MM.1S (cell line): Measurements from ENCODE around the gene AP1M1.

Experiments
- DNase-seq: peaks from one replicate; pipeline ENCODE4 v3.0.0-alpha.2; 2015
- H2AFZ ChIP-seq: fragments of 300-600 bp; sonication (generic); 2 replicates; pipeline ENCODE4 v1.6.0; 2016; ENCODE audit warnings: antibody characterized with exemption, low read length
- H3F3A ChIP-seq: fragments of 300-600 bp; sonication (generic); 2 replicates; pipeline ENCODE4 v1.6.1; 2016; ENCODE audit warnings: mild to moderate bottlenecking, antibody characterized with exemption, low read length, moderate library complexity, mixed read lengths; ENCODE audit not compliant: insufficient read depth
- H3K27ac ChIP-seq: fragments of 300-600 bp; sonication (generic); 2 replicates; pipeline ENCODE4 v1.5.1; 2016; ENCODE audit warnings: mild to moderate bottlenecking, low read length
- H3K27me3 ChIP-seq: fragments of 300-600 bp; sonication (generic); replicated peaks from 2 replicates; pipeline ENCODE4 v1.6.0; 2016; ENCODE audit warnings: low read length; ENCODE audit not compliant: insufficient read depth
- H3K36me3 ChIP-seq: fragments of 300-600 bp; sonication (generic); replicated peaks from 2 replicates; pipeline ENCODE4 v1.6.1; 2016; ENCODE audit warnings: mild to moderate bottlenecking, low read length, mixed read lengths; ENCODE audit not compliant: insufficient read depth
- H3K4me1 ChIP-seq: fragments of 300-600 bp; sonication (generic); 2 replicates; pipeline ENCODE4 v1.6.1; 2016; ENCODE audit warnings: low read length, mixed read lengths
- H3K4me2 ChIP-seq: fragments of 300-600 bp; sonication (generic); 2 replicates; pipeline ENCODE4 v1.6.0; 2016; ENCODE audit warnings: low read depth, low read length
- H3K4me3 ChIP-seq: fragments of 300-600 bp; sonication (generic); 2 replicates; pipeline ENCODE4 v1.5.1; 2016; ENCODE audit warnings: low read length, mixed read lengths
- H3K79me2 ChIP-seq: fragments of 300-600 bp; sonication (generic); 2 replicates; pipeline ENCODE4 v1.6.1; 2016; ENCODE audit warnings: mixed run types, low read length, mixed read lengths
- H3K9ac ChIP-seq: fragments of 300-600 bp; sonication (generic); 2 replicates; pipeline ENCODE4 v1.6.1; 2016; ENCODE audit warnings: low read length, mixed read lengths
- H3K9me2 ChIP-seq: fragments of 300-600 bp; sonication (generic); replicated peaks from 2 replicates; pipeline ENCODE4 v1.6.1; 2016; ENCODE audit warnings: mild to moderate bottlenecking, low read length, mixed read lengths; ENCODE audit not compliant: insufficient read depth
- H3K9me3 ChIP-seq: fragments of 300-600 bp; sonication (generic); replicated peaks from 2 replicates; pipeline ENCODE4 v1.6.1; 2016; ENCODE audit warnings: mild to moderate bottlenecking, low read length, mixed read lengths; ENCODE audit not compliant: insufficient read depth
- H4K20me1 ChIP-seq: fragments of 300-600 bp; sonication (generic); 2 replicates; pipeline ENCODE4 v1.6.1; 2016; ENCODE audit warnings: mild to moderate bottlenecking, low read length, moderate library complexity, mixed read lengths; ENCODE audit not compliant: insufficient read depth
- EZH2 ChIP-seq: fragments of 300-600 bp; sonication (generic); optimal IDR thresholded peaks from 2 replicates; pipeline ENCODE3; 2017; ENCODE audit warnings: low read depth, mild to moderate bottlenecking, antibody characterized with exemption, low read length, mixed read lengths
- EZH2phosphoT487 ChIP-seq: fragments of 300-600 bp; sonication (generic); IDR thresholded peaks from 2 replicates; pipeline ENCODE4 v1.6.1; 2018; ENCODE audit warnings: antibody characterized with exemption, low read length
- TF ChIP-seq, protein P1 (sequence below): fragments of 300-600 bp; sonication (generic); IDR thresholded peaks from 2 replicates; pipeline ENCODE4 v1.5.1; 2016; ENCODE audit warnings: antibody characterized with exemption, low read length, mixed read lengths

Gene AP1M1

DNA sequence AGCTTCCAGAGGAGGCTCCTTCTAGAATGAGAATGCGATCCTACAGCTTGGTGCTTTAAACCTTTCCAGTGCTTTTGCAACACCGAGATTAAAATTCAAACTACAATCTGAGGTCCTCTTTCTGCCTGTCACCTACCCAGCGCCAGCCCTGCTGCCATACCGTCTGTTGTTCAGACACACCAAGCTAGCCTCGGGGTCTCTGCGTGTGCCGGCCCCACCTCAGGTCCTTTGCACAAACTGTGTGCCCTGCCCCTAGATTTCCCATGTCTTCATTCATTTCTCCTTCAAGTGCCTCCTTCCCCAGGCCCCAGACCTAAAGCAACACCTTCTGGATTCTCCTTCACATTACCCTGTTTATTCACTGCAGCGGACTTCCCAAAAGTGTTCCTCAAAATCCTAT lies 43.2 kb upstream of the AP1M1 start:
- H3K36me3 ChIP-seq = peaks cover 39% of the 10 kb centered on the region
- no peak for DNase-seq
- H3K4me3 ChIP-seq = no peak overlapping the region; the same call in 1 of the 2 replicates
- peak overlapping the region; percentile 99 for H3K27ac ChIP-seq
- peaks cover 55% of the 10 kb centered on the region for H3K79me2 ChIP-seq
- H3K4me1 ChIP-seq = peaks cover 57% of the 10 kb centered on the region
- no peaks in the 10 kb centered on the region for H3K9me2 ChIP-seq
- peak overlapping the region; percentile 64 for H3K9ac ChIP-seq
- peak overlapping the region; percentile 38 for H3K4me2 ChIP-seq
- peaks cover 87% of the 10 kb centered on the region for H3F3A ChIP-seq
- no peaks in the 10 kb centered on the region for H4K20me1 ChIP-seq
- H3K9me3 ChIP-seq = no peaks in the 10 kb centered on the region
- H3K27me3 ChIP-seq = no peaks in the 10 kb centered on the region
- H2AFZ ChIP-seq = no peak overlapping the region
- TF ChIP-seq, protein P1, sequence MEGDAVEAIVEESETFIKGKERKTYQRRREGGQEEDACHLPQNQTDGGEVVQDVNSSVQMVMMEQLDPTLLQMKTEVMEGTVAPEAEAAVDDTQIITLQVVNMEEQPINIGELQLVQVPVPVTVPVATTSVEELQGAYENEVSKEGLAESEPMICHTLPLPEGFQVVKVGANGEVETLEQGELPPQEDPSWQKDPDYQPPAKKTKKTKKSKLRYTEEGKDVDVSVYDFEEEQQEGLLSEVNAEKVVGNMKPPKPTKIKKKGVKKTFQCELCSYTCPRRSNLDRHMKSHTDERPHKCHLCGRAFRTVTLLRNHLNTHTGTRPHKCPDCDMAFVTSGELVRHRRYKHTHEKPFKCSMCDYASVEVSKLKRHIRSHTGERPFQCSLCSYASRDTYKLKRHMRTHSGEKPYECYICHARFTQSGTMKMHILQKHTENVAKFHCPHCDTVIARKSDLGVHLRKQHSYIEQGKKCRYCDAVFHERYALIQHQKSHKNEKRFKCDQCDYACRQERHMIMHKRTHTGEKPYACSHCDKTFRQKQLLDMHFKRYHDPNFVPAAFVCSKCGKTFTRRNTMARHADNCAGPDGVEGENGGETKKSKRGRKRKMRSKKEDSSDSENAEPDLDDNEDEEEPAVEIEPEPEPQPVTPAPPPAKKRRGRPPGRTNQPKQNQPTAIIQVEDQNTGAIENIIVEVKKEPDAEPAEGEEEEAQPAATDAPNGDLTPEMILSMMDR = no peak
- TF ChIP-seq EZH2 = no peak
- TF ChIP-seq EZH2phosphoT487 = no peak

DNA sequence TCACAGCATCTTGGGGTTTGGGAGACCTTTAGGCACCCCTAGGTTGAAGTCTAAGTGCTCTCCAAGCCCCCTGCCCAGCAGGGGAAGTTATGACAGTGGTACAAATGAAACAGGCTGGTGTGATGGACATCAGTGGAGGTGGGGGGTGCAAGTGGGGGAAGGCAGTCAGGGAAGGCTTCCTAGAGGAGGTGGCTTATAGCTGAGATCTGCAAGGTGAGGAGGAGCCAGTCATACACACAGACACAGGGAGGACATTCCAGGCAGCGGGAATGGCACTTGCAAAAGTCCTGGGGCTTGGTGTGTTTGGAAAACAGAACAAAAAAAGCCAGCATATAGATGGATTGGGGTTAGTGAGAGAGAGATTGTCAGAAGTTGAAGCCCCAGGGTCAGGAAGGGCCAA lies 42.6 kb upstream of the AP1M1 start:
- Histone ChIP-seq H3K9me3 (no peaks in the 10 kb centered on the region), H3K79me2 (peaks cover 49% of the 10 kb centered on the region), H3K9me2 (no peaks in the 10 kb centered on the region), H3K4me1 (peaks cover 52% of the 10 kb centered on the region), H3K27me3 (no peaks in the 10 kb centered on the region), H3F3A (peaks cover 87% of the 10 kb centered on the region), H2AFZ (no peak overlapping the region), H3K4me2 (peak overlapping the region; percentile 38), H3K36me3 (peaks cover 39% of the 10 kb centered on the region), H3K27ac (peak overlapping the region; percentile 99), H3K9ac (peak overlapping the region; percentile 64), H3K4me3 (peak overlapping the region; percentile 2; the same call in 1 of the 2 replicates), H4K20me1 (no peaks in the 10 kb centered on the region)
- no peak for DNase-seq
- TF ChIP-seq, protein P1 = no peak
- TF ChIP-seq EZH2phosphoT487 (no peak), EZH2 (no peak)

DNA sequence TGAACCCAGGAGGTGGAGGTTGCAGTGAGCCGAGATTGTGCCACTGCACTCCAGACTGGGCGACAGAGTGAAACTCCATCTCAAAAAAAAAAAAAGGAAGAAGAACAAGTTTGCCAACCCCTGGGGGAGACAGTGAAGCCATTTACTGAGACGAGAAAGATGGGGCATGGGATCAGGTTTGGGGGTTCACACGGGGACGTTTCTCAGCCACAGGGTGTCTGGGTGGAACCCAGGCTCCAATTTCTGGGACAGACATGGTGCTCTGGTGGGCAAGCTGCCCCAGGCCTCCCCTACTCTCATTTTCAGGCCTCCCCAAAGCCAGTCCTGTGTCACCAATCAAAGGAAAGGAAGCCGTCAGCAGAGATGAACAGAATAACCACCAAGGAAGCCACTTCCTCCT lies 40.8 kb upstream of the AP1M1 start:
- H3K4me1 ChIP-seq = peaks cover 56% of the 10 kb centered on the region
- no peaks in the 10 kb centered on the region for H3K9me2 ChIP-seq
- peaks cover 31% of the 10 kb centered on the region for H3K79me2 ChIP-seq
- no peaks in the 10 kb centered on the region for H3K27me3 ChIP-seq
- TF ChIP-seq, protein P1 = no peak
- no peak for TF ChIP-seq EZH2phosphoT487
- TF ChIP-seq EZH2 = no peak
- no peak for DNase-seq
- no peak overlapping the region for H3K9ac ChIP-seq
- peaks cover 33% of the 10 kb centered on the region for H3K36me3 ChIP-seq
- no peak overlapping the region for H3K4me3 ChIP-seq
- H3K9me3 ChIP-seq = no peaks in the 10 kb centered on the region
- H2AFZ ChIP-seq = no peak overlapping the region
- H3K27ac ChIP-seq = peak overlapping the region; percentile 99; the same call in 1 of the 2 replicates
- no peak overlapping the region for H3K4me2 ChIP-seq
- no peaks in the 10 kb centered on the region for H4K20me1 ChIP-seq
- H3F3A ChIP-seq = peaks cover 88% of the 10 kb centered on the region
